Activated T-helper 9 cell treated with anti-CD3 and anti-CD28 coated beads, Interleukin-2, amount 50 U/mL, for 16 hours (primary cell): ENCODE results near the gene DDX4.

Experiments used
- DNase-seq: peaks from one replicate; pipeline ENCODE4 v3.0.0-alpha.2; 2020; ENCODE audit warnings: low read depth

Gene DDX4

GRCh38 chr5:55821731-55822512, 84.1 kb downstream of the DDX4 start:
- DNase-seq, result no peak

DNA sequence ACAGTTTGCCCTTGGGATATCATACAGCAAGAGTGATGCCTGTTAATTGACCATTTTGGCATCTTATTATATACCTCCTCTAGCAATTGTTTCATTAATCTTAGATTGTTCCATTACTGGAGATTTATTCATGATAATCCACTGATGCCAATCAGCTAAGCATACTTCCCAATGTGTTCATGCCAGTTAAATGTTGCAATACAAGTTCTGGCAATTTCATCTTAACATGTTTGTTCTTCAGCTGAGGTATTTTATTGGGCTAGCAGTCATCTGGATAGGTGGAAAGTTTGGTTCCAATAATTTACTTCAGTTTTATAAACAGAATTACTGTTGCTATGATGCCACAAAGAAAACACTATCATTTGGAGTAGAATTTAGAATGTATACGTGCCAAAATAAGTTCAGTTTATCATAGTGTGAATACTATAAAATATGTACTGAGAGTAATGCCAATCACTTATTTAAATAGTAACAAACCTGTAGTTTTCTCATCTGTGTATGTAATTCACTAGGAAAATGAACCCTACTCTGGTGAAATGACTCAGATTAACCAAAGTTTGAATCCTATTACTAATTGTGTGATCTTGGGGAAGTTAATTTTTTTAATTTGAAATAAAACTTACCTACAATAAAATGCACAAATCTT, 85.4 kb downstream of the DDX4 start:
- DNase-seq, result no peak

- DNase-seq, result no peak
These were observed 92.1 kb downstream of the DDX4 start for GRCh38 chr5:55829956-55830355.

DNA sequence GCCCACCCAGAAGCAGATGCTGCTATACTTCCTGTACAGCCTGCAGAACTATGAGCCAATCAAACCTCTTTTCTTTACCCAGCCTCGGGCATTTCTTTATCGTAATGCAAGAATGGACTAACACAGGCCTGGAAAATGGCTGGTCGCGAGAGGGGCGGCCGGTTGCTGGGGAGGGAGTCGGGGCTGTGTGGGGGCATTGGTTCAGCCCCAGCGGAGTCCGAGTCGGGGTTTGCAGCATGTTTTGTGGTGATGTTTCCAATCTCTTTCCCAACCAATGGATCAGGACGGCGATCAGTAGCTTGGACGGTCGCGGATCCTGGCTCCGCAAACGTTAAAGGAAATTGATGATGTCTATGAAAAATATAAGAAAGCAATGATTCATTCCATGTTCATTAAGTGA, 94.6 kb downstream of the DDX4 start:
- DNase-seq, result no peak

- no peak for DNase-seq
These were observed 98.3 kb downstream of the DDX4 start for GRCh38 chr5:55836191-55836590.

GRCh38 chr5:55841976-55842375, 104.1 kb downstream of the DDX4 start:
- DNase-seq, result no peak

GRCh38 chr5:55847837-55848236, 110.0 kb downstream of the DDX4 start:
- no peak for DNase-seq

DNA sequence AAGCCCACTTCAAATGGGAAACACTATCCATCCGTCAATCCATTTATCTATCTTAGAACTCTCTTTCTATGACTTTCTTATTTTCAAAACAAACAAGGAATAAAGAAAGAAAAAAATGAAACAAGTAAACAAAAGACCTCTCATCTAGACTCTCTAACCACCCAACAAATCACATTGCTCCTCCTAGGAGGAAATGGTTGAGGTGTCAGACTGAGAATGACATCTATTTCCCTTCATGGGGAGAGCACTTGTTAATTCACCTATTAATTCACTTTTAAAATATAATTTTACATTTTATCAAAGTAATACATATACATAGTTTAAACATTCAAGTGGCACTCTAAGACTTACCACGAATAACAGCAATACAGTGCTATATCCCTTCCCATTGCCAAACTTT, 110.9 kb downstream of the DDX4 start:
- DNase-seq, result no peak

DNA sequence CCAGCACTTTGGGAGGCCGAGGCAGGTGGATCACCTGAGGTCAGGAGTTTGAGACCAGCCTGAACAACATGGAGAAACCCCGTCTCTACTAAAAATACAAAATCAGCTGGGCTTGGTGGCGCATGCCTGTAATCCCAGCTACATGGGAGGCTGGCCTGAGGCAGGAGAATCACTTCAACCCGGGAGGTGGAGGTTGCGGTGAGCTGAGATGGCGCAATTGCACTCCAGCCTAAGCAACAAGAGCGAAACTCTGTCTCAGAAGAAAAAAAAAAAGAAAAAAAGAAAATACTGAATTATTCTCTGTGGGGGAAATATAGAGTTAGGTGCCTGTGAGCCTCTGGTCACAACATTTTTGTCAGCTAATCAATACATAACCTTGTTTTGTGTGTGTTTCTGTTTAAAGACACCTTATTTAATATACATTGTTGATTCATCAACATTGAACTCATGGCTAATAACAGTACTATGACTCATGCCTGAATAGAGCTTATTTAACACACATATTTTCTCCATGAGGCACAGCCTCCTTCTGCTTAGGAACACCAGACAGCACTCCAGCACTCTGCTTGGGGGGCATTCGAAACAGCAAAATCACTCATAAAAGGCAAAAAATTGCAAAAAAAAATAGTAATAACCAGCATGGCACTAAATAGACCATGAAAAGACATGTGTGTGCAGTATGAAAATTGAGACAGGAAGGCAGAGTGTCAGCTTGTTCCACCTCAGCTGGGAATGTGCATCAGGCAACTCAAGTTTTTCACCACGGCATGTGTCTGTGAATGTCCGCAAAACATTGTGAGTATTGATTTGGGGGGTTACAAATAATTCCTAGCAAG, 113.2 kb downstream of the DDX4 start, which contains the start of gene IL31RA:
TSS of gene IL31RA (plus strand) at position 519 of the 836 bp plus-strand sequence. CDS start at position 733, 214 bp downstream.
- no peak for DNase-seq

- DNase-seq, result no peak
These were observed 113.8 kb downstream of the DDX4 start for GRCh38 chr5:55851675-55851979.

DNA sequence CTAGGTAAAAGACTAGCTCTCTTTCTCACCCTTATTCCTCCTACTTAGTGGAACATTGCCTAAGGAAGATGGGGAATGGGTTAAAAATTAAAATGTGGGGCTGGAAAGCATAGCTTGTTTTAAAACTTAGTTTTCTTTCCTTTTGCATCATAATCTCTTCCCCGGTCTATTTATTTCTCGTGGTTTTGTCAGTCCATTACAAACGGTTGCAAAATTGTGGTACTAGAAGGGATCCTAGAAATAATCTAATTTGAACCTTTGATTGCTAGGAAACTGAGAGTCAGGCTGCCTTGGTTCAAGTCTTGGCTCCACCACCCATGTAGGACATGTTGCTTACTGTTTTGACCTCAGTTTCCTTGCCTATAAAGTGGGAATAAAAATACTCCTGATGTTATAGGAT, 114.6 kb downstream of the DDX4 start:
- no peak for DNase-seq

GRCh38 chr5:55853041-55853670, 115.3 kb downstream of the DDX4 start:
- no peak for DNase-seq

- no peak for DNase-seq
These were observed 116.0 kb downstream of the DDX4 start for GRCh38 chr5:55853818-55854217.

DNA sequence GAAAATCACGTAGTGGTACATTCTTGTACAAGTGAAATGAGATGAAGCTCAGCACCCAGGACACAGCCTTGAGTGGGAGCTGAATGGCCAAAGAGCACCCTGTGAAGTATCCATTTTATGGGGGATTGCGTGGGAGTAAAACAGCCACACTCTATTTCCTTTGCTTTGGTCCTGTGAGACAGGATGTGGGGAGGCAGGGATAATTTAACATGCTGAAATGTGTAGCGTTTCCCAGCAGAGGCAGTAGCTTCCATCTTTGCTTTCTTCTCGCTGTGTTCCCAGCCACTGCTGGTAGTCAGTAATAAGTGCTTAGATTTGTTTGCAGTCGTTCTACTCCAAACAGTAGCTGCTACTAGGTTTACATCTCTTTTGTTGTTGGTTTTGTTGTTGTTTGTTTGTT, 117.6 kb downstream of the DDX4 start:
- DNase-seq, result no peak

- DNase-seq, result no peak
These were observed 118.8 kb downstream of the DDX4 start for GRCh38 chr5:55856516-55857246.

GRCh38 chr5:55857247-55857640, 119.4 kb downstream of the DDX4 start:
- DNase-seq, result no peak

DNA sequence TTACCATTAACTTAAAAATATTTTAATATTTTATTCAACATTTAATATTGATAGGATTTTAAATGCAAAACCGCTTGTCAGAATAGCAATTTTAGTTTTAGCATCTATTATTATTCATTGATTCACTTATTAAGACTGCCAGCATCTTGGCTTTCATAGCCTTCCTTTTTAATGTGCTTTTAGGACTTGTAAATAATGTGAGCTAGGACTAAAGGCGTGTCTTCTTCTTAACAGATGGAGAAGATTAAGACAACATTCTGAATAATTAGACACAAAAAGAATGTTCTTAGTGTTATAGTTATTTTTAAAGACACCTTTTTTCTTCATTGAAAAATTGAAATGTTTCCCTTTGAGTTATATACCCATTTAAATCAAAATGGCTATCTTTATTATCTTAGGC, 120.2 kb downstream of the DDX4 start:
- DNase-seq, result no peak

- no peak for DNase-seq
These were observed 122.4 kb downstream of the DDX4 start for GRCh38 chr5:55860288-55860687.

DNA sequence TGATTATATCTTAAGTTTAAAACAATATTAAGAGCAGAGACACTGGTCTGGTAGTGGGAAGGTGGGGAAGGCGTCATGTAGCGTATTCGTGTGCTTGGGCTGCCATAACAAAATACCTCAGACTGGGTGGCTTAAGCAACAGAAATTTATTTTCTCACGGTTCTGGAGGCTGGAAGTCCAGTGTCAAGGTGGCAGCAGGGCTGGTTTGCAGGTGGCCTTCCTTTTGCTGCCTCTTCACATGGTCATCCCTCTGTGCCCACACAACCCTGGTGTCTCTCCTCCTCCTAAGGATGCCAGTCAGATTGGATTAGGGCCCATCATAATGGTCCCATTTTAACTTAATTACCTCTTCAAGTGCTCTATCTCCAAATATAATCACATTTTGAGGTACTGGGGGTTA, 122.8 kb downstream of the DDX4 start:
- DNase-seq, result no peak

- no peak for DNase-seq
These were observed 127.0 kb downstream of the DDX4 start for GRCh38 chr5:55864606-55865541.

- DNase-seq, result no peak
These were observed 128.0 kb downstream of the DDX4 start for GRCh38 chr5:55865831-55866230.
